HG02610 (cell line): ENCODE results near the gene SH3RF3.

Source experiments
- ATAC-seq: cut with Tn5 transposase; IDR thresholded peaks from one replicate; pipeline ENCODE4 v1.9.1; 2021; ENCODE audit warnings: mild to moderate bottlenecking, moderate library complexity; ENCODE audit not compliant: unreplicated experiment

The SH3RF3 gene

GRCh38 chr2:109425411-109425810 is 296.4 kb downstream of the SH3RF3 start:
- ATAC-seq: no peak

DNA sequence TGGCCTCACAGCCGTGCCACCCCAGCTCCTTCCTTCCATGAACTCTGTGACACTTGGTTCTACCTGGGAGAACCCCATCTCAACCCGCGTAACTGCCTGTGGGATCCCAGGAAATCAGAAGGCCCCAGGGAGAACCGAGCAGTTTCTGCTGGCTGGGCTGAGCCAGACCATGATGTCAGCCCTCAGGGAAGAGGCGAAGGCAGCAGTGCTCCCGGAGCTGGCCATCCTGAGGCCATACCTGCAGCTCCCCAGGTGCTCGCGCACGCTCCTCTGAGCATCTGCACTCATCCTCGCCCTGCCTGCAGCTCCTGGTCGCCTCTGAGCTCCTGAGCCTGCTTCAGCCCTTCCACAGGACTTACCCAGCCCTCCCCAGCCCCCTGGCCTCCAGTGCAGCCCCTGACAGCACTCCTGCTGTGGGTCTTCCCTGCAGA is 298.7 kb downstream of the SH3RF3 start:
- no peak for ATAC-seq

GRCh38 chr2:109428281-109428680 is 299.3 kb downstream of the SH3RF3 start:
- no peak for ATAC-seq

GRCh38 chr2:109428841-109429566 is 300.0 kb downstream of the SH3RF3 start:
- no peak for ATAC-seq

GRCh38 chr2:109429567-109430328 is 300.7 kb downstream of the SH3RF3 start:
- ATAC-seq: no peak

DNA sequence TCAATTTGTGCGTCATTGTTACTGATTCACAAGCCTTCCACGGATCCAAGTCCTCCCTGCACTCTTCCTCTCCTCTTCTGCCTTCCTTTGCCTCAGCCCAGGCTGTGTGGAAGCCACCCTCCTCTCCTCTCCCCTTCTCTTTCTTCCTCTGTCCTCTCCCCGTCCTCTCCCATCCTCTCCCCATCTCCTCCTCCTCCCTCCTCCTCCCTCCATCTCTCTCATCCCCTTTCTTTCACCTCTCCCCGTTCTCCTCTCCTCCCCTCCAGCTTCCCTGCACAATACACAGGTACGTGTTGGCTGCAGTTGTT is 301.3 kb downstream of the SH3RF3 start:
- ATAC-seq: no peak

- no peak for ATAC-seq
Measured at GRCh38 chr2:109432421-109432820, 303.4 kb downstream of the SH3RF3 start.

DNA sequence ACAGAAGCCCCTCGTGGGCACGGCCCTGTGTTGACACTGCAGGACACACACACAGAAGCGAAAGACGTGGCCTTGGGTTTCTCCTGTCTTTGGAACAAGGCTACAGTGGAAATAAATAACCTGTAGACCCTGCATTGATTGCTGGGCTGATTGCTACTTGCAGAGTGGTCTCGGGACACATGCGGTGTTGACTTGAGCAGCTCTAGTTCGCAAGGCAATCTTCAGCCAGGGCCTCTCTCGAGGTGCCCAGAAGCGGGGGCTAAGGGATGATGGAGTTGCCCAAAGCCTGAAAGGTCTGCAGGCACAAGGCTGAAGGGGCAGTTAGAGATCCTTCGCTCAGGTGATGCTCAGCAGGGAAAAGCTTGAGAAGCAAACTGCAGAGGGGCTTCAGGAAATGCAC is 304.5 kb downstream of the SH3RF3 start:
- no peak for ATAC-seq

GRCh38 chr2:109433926-109434325 is 304.9 kb downstream of the SH3RF3 start:
- no peak for ATAC-seq

GRCh38 chr2:109434351-109434750 is 305.3 kb downstream of the SH3RF3 start:
- ATAC-seq: no peak

DNA sequence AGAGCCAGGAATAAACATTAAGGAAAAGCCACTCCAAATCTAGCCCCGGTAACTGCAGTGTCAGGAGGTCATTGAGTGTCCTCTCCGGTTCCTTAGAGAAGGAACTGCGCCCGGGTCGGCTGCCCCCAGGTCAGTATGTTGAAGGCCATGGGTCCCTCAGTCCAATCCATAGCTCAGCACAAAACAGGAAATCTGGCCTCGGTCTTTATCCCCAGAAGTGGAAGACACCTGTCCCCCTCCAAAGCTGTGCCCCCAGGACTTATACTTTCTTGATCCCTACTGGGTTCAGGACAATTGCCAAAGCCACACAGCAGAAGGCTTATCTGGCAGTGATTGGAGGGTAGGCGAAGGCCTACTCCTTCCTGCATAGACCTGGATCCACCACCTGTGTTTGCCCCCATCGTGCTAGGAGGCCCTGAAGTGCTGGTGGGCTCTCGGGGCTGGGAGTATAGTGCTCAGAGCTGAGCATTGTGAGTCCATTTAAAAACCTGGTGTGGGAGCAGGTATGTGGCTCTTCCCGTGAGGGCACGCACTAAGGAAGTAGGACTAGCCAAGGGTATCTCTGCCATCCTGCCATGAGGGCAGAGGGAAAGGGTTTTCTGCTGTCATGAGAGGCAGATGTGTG is 306.2 kb downstream of the SH3RF3 start:
- no peak for ATAC-seq

- ATAC-seq: no peak
Measured at GRCh38 chr2:109435901-109436598, 307.0 kb downstream of the SH3RF3 start.

GRCh38 chr2:109436610-109437225 is 307.7 kb downstream of the SH3RF3 start:
- no peak for ATAC-seq

GRCh38 chr2:109437325-109438090 is 308.5 kb downstream of the SH3RF3 start:
- ATAC-seq: no peak

DNA sequence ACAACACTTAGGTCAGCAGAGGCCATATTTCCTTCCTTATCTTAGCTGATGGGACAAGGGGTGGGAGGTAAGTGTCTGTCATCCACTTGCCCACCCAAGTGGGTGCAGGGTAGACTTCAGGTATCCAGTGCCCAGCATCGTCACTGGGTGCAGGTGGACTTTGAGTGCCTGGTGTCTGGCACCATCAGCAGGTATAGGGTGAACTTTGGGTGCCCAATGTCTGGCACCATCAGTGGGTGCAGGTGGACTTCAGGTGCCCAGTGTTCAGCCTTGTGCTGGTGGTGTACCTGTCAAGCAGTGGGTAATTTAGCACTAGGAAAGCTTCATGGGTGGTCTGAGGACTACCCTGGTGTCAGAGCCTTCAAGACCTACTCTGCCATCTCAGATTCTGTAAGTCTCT is 309.1 kb downstream of the SH3RF3 start:
- no peak for ATAC-seq

- ATAC-seq: no peak
Measured at GRCh38 chr2:109438773-109439389, 309.9 kb downstream of the SH3RF3 start.

DNA sequence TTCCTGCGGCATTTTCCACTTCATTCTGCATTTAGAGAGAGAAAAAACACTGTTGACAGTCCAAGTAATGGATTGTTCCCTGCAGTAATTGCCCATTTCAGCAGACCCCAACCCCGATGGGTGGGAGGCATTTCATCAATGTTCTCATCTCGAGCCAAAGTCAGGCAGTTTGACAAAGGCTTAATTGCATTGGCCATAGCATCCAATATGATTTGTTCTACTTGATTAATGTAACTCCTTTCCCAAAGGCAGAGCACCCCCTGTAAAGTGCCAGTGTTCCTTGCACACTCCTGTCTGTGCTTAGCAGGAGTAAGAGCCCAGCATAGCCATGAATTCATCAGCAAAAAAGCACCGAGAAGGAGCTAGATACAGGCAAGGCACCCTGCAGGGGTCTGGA is 310.4 kb downstream of the SH3RF3 start:
- ATAC-seq: no peak

- no peak for ATAC-seq
Measured at GRCh38 chr2:109439986-109440385, 311.0 kb downstream of the SH3RF3 start.

DNA sequence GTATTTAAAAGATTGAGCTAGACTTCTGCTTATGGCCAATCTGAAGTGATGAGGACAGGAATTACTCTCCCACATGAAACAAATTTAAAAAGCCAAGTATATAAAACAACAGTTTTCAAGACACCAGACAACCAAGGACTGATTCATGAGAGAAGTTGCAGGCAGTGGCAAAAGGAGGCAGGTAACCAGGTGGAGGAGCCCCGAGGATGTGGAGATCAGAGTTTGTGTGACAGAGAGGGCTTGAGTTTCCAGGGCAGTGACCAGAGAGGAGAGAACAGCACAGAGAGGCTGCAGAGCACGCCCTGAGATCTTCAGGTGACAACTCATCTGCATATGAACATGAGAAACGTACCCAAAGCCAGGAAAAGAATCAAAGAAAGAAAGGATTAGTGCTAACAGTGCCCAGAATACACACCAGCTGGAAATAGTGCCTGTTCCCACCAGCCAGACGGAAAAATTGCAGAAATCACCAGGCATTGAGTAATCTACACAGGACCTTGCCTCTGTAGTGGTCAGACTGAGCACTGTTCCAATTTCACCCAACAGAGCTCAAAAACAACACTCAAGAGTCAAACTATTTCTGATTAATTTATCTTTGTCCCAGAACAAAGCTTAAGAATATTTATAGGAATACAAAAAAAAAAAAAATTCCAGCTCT is 311.6 kb downstream of the SH3RF3 start:
- ATAC-seq: no peak
